Vagina (tissue), 2 donors: ENCODE results near the gene CD44.

ENCODE experiments used
- POLR2A ChIP-seq, 2 donors: fragments of 450-650 bp; IDR thresholded peaks; one replicate each; pipeline ENCODE4 v1.6.1; 2017; ENCODE audit warnings: antibody characterized with exemption in 2 of 2, mild to moderate bottlenecking in 2 of 2, moderate library complexity in 2 of 2
- POLR2AphosphoS5 ChIP-seq, 2 donors: sonication (generic); formaldehyde crosslinking; IDR thresholded peaks; one replicate each; pipeline ENCODE4 v1.9.0; 2017; ENCODE audit warnings: antibody characterized with exemption in 2 of 2, mild to moderate bottlenecking in 2 of 2, low read depth in 1 of 2; ENCODE audit not compliant: insufficient read depth in 1 of 2
- TF ChIP-seq, protein P1 (sequence below), 3 experiments: fragments of 450-650 bp in 2 of 3; fragments of 200-600 bp in 1 of 3; sonication (generic) in 1 of 3; IDR thresholded peaks; one replicate each; pipeline ENCODE4 v1.5.1; 2017 to 2019; ENCODE audit warnings: antibody characterized with exemption in 3 of 3, mild to moderate bottlenecking in 2 of 3, moderate library complexity in 2 of 3

DNA sequence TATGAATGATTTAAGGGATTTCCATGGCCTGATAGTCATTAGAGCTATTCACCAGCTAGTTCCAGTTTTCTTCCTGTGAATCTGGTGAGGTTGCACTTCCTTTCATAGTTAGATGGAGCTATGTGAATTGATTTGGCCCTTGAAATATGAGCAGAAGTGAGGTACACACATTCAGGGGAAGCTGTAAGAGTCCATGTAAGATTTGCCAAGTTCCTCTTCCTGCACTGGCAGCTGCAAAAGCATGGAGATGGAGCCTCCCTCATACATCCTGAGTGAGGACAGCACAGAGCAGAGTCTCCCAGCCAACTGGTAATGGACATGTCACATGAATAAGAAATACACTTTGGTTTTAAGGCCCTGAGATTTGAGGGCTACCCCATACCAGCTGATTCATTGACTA lies 111.7 kb downstream of the CD44 start:
- TF ChIP-seq, protein P1, sequence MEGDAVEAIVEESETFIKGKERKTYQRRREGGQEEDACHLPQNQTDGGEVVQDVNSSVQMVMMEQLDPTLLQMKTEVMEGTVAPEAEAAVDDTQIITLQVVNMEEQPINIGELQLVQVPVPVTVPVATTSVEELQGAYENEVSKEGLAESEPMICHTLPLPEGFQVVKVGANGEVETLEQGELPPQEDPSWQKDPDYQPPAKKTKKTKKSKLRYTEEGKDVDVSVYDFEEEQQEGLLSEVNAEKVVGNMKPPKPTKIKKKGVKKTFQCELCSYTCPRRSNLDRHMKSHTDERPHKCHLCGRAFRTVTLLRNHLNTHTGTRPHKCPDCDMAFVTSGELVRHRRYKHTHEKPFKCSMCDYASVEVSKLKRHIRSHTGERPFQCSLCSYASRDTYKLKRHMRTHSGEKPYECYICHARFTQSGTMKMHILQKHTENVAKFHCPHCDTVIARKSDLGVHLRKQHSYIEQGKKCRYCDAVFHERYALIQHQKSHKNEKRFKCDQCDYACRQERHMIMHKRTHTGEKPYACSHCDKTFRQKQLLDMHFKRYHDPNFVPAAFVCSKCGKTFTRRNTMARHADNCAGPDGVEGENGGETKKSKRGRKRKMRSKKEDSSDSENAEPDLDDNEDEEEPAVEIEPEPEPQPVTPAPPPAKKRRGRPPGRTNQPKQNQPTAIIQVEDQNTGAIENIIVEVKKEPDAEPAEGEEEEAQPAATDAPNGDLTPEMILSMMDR (IDR thresholded peaks at IDR 0.05) = no peak
- TF ChIP-seq POLR2A (IDR thresholded peaks at IDR 0.05) = no peak
- no peak for TF ChIP-seq POLR2AphosphoS5 (IDR thresholded peaks at IDR 0.05; ENCODE audit: insufficient read depth in 1 of 2, low read depth in 1 of 2)
